Myocyte (in vitro differentiated cells): ENCODE data around the gene TTBK1. TPM values are rescaled to one million over a fixed set of nuclear protein-coding genes. Genes with fewer than 3 reads are reported as not detected.

ENCODE experiments used
- DNase-seq: peaks from one replicate; pipeline ENCODE4 v3.0.0-alpha.2; 2012; ENCODE audit warnings: low read depth
- total RNA-seq: library from RNA; depleted of rRNA; stranded (reverse); fragments of >200 nt; gene quantifications from 2 replicates; pipeline ENCODE4 v1.2.3, GENCODE V29; 2014

TTBK1 gene
- total RNA-seq, 1 donor from 2014 or later, result not detected

GRCh38 chr6:43269273-43270007 is 26.2 kb downstream of the TTBK1 start:
- DNase-seq, result peak; percentile 17

DNA sequence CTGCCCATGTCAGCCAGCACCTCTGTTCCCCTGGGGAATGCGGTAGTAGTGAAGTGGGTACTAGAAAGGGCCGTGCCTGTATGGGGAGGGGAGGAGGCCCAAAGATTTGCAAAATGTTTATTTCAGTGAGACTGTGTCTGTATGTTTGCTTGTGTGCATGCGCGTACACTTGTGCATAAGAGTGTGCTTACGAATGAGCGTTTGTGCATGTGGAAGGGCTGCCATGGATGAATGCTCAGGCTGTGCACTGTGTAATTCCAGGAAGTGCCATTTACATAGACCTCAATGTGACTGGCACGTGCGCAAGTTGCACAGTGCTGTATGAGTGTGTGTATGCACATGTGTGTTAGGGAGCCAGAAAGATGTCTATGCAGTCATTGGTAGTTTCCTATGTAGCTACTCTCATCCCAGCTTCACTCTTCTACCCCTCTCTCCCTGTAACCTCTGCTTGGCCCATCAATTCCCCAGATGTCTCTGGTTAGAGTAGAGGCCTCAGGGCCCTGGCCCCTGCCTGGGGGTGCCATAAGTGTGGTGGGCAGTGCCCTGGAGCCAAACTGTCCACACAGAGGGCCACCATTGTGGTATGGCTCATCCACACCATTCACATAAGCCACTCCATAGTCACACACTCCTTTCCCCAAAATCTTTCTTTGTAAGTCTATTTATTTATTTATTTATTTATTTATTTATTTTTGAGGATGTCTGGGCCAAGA is 28.0 kb downstream of the TTBK1 start:
- DNase-seq, result no peak

GRCh38 chr6:43271944-43272343 is 28.7 kb downstream of the TTBK1 start:
- DNase-seq, result no peak

GRCh38 chr6:43273707-43274106 is 30.4 kb downstream of the TTBK1 start:
- no peak for DNase-seq

DNA sequence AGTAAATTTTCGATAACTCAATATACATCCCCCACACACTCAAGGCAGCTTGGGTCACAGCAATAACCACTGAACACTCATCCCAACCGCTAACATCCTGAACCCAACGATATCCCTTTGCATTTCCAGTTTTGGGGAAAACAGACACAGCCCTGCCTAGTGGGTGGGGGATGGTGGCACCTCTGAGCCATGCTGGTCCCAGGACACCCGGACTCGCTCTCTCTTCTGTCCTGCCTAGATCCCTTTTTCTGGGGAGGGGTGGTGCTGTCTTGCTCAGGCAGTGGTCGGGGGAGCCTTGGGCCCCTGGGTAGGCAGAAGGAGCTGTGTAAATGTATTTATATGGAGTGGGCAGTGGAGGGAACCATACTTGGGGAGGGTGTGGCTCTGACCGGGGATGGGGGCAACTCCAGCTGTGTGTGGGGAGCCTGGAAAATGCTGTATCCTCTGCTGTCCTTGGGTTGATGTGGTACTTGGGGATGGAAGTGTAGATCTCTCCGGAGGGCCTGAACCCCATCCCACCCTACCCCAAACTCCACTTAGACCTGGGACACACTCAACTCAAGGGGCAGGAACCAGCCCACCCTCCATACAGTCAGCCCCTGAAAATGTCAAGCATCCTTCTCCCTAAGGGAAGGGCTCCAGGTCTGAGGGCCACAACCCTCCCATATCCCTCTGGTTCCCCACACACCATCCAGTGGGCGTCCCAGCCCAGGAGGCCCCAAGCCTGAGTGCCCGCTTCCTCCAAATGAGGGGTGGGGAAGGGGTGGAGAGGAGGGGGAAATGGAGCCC is 31.0 kb downstream of the TTBK1 start:
- DNase-seq, result no peak

GRCh38 chr6:43274916-43275597 is 31.8 kb downstream of the TTBK1 start:
- no peak for DNase-seq

- DNase-seq, result no peak
These were observed 32.7 kb downstream of the TTBK1 start for GRCh38 chr6:43275801-43276576.

DNA sequence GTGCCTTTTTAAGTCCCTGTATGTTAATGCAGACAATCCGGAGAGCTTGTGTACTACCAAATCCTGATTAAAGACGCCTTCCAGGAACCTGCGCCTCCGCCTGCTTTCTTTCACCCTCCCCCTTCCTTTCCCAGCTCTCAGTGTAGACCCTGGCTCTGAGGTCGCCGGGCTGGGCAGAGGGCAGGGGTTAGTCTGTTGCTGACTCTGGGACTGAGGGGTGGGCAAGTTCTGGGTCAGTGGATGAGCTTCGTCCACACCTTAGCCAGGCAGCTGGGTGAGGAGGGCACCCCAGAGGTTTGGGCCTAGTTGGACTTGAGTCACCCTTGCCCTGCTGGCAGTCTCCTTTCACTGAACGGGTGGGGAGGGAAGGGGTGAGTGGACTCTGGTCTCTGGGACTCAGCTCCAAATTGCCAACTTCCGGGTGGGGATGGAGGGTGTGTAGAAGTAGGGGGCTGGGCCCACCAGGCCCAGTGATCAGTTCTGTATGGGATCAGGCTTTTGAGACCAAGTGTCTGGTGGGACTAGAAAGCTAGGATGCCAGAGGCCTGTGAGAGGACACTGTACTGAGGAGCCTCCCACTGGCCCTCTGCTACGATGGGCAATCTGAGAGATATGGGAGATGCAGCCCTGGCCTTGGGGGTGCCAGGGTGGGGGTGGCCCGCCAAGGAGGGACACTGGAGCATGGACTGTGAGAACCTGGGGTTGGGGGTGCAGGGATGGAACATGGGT is 33.5 kb downstream of the TTBK1 start:
- no peak for DNase-seq

- DNase-seq, result no peak
These were observed 34.0 kb downstream of the TTBK1 start for GRCh38 chr6:43277306-43277642.

- DNase-seq, result no peak
These were observed 34.6 kb downstream of the TTBK1 start for GRCh38 chr6:43277643-43278523.

- peak; percentile 61 for DNase-seq
These were observed 35.3 kb downstream of the TTBK1 start for GRCh38 chr6:43278524-43279078.

DNA sequence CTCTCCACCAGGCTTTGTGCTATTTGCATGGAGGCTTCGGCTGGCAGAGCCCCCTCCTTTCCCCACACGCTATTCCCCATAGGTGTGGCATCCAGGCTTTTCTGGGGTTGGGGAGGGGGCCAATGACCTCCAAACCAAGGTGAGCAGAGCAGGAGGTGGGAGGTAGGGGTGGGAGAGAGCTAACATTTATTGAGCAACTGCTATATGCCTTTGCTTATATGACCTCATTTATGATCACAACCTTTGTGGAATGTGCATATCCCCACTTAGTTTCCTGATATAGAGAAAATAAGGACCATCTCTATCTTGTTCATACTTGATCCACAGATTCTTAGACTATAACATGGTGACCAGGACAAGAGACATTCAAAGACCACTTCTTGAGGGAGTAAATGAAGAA is 37.0 kb downstream of the TTBK1 start:
- DNase-seq, result no peak

- DNase-seq, result no peak
These were observed 38.8 kb downstream of the TTBK1 start for GRCh38 chr6:43282060-43282459.

GRCh38 chr6:43282636-43283513 is 39.6 kb downstream of the TTBK1 start:
- no peak for DNase-seq

- no peak for DNase-seq
These were observed 40.2 kb downstream of the TTBK1 start for GRCh38 chr6:43283514-43283901.

DNA sequence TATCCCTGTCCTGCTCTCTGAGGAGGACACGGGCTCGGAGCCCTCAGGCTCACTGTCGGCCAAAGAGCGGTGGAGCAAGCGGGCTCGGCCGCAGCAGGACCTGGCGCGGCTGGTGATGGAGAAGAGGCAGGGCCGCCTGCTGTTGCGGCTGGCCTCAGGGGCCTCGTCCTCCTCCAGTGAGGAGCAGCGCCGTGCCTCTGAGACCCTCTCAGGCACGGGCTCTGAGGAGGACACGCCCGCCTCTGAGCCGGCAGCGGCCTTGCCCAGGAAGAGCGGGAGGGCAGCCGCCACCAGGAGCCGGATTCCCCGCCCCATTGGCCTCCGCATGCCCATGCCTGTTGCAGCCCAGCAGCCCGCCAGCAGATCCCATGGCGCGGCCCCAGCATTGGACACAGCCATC is 40.6 kb downstream of the TTBK1 start:
- no peak for DNase-seq

GRCh38 chr6:43284991-43285781 is 41.9 kb downstream of the TTBK1 start:
- no peak for DNase-seq
